Astrocyte (in vitro differentiated cells and primary cell): ENCODE data around the gene PLCG1. TPM values are rescaled to one million over a fixed set of nuclear protein-coding genes. Genes with fewer than 3 reads are reported as not detected.

Experiments used
- DNase-seq: peaks from one replicate; pipeline ENCODE4 v3.0.0-alpha.2; 2010; ENCODE audit warnings: low read depth
- FAIRE-seq: peaks from 2 replicates; lab custom pipeline; 2011; peaks lifted over from hg19 to GRCh38; lab: Jason Lieb, UNC
- H2AFZ ChIP-seq: 2 replicates; pipeline ENCODE4 v1.6.0; 2012; ENCODE audit warnings: low read depth, low read length, inconsistent platforms
- H3K27ac ChIP-seq: 2 replicates; pipeline ENCODE4 v1.5.1; 2011; ENCODE audit warnings: low read depth, low read length, inconsistent platforms
- H3K27me3 ChIP-seq: 2 replicates; pipeline ENCODE4 v1.6.0; 2011; ENCODE audit warnings: low read length, inconsistent platforms; ENCODE audit not compliant: insufficient read depth
- H3K36me3 ChIP-seq: 2 replicates; pipeline ENCODE4 v1.5.1; 2011; ENCODE audit warnings: low read length, inconsistent platforms; ENCODE audit not compliant: insufficient read depth
- H3K4me1 ChIP-seq: 2 replicates; pipeline ENCODE4 v1.5.1; 2011; ENCODE audit warnings: low read length, inconsistent platforms; ENCODE audit not compliant: insufficient read depth
- H3K4me2 ChIP-seq: 2 replicates; pipeline ENCODE4 v1.6.0; 2012; ENCODE audit warnings: low read length, inconsistent platforms
- H3K4me3 ChIP-seq: 2 replicates; pipeline ENCODE4 v1.5.1; 2011; ENCODE audit warnings: low read depth, mild to moderate bottlenecking, low read length, inconsistent platforms; ENCODE audit not compliant: insufficient read depth
- H3K79me2 ChIP-seq: 2 replicates; pipeline ENCODE4 v1.6.0; 2012; ENCODE audit warnings: mild to moderate bottlenecking, low read length, inconsistent platforms; ENCODE audit not compliant: insufficient read depth
- H3K9ac ChIP-seq: 2 replicates; pipeline ENCODE4 v1.6.0; 2012; ENCODE audit warnings: mild to moderate bottlenecking, low read length, inconsistent platforms
- H3K9me3 ChIP-seq: 2 replicates; pipeline ENCODE4 v1.5.1; 2012; ENCODE audit warnings: low read depth, mild to moderate bottlenecking, low read length, inconsistent platforms; ENCODE audit not compliant: insufficient read depth
- H4K20me1 ChIP-seq: 2 replicates; pipeline ENCODE4 v1.6.0; 2012; ENCODE audit warnings: low read length, inconsistent platforms; ENCODE audit not compliant: insufficient read depth
- H3K27ac Mint-ChIP-seq: one replicate; pipeline ENCODE4 v1.8.0; 2021; ENCODE audit warnings: mild to moderate bottlenecking, mixed read lengths; ENCODE audit not compliant: unreplicated experiment
- H3K27me3 Mint-ChIP-seq: one replicate; pipeline ENCODE4 v1.8.0; 2021; ENCODE audit warnings: low read depth, mixed read lengths; ENCODE audit not compliant: unreplicated experiment
- H3K36me3 Mint-ChIP-seq: one replicate; pipeline ENCODE4 v1.8.0; 2021; ENCODE audit warnings: low read depth, mixed read lengths; ENCODE audit not compliant: unreplicated experiment
- H3K4me1 Mint-ChIP-seq: one replicate; pipeline ENCODE4 v1.8.0; 2021; ENCODE audit warnings: low read depth, mixed read lengths; ENCODE audit not compliant: unreplicated experiment
- H3K4me3 Mint-ChIP-seq: one replicate; pipeline ENCODE4 v1.8.0; 2021; ENCODE audit warnings: mild to moderate bottlenecking, moderate library complexity, mixed read lengths; ENCODE audit not compliant: unreplicated experiment
- H3K9me3 Mint-ChIP-seq: one replicate; pipeline ENCODE4 v1.8.0; 2021; ENCODE audit warnings: mild to moderate bottlenecking, mixed read lengths; ENCODE audit not compliant: unreplicated experiment
- EZH2 ChIP-seq: IDR thresholded peaks from 2 replicates; pipeline ENCODE4 v1.6.1; 2012; ENCODE audit warnings: mild to moderate bottlenecking, low read length, inconsistent platforms; ENCODE audit not compliant: insufficient read depth
- total RNA-seq: library from RNA; stranded (reverse); gene quantifications from 2 replicates; pipeline ENCODE4 v1.2.1, GENCODE V29; 2021
- TF ChIP-seq, protein P1 (sequence below): IDR thresholded peaks from 2 replicates; pipeline ENCODE4 v1.5.1; 2011; ENCODE audit warnings: low read depth, mild to moderate bottlenecking, inconsistent platforms, low read length, moderate library complexity; ENCODE audit not compliant: insufficient read depth

Gene PLCG1
- total RNA-seq, 1 donor from 2014 or later = 129 TPM

DNA sequence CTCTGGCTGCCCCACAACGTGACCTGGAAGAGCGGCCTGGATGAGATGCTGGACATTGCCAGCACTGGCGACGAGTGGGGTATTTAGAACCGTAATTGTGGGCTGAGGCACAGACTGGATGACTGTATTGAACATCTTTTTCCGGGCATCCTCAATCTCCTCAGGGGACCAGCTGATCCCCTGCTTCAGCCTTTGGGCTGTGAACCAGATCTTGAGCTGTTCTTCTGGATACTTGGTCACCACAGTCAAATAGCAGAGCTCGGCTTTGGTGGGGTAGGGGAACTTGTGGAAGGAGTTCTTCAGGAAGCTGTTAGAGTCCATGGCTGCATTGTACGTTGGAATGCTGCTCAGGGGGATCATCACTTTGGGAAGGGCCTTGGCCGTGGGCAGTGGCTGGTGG, 66.3 kb downstream of the PLCG1 start:
- TF ChIP-seq, protein P1, sequence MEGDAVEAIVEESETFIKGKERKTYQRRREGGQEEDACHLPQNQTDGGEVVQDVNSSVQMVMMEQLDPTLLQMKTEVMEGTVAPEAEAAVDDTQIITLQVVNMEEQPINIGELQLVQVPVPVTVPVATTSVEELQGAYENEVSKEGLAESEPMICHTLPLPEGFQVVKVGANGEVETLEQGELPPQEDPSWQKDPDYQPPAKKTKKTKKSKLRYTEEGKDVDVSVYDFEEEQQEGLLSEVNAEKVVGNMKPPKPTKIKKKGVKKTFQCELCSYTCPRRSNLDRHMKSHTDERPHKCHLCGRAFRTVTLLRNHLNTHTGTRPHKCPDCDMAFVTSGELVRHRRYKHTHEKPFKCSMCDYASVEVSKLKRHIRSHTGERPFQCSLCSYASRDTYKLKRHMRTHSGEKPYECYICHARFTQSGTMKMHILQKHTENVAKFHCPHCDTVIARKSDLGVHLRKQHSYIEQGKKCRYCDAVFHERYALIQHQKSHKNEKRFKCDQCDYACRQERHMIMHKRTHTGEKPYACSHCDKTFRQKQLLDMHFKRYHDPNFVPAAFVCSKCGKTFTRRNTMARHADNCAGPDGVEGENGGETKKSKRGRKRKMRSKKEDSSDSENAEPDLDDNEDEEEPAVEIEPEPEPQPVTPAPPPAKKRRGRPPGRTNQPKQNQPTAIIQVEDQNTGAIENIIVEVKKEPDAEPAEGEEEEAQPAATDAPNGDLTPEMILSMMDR = no peak
- TF ChIP-seq EZH2 = no peak
- Mint-ChIP-seq H3K4me1 (no peaks in the 10 kb centered on the region), H3K27me3 (no peaks in the 10 kb centered on the region), H3K36me3 (peaks cover 29% of the 10 kb centered on the region), H3K27ac (no peak overlapping the region), H3K9me3 (peaks cover 3% of the 10 kb centered on the region), H3K4me3 (no peak overlapping the region)
- peaks cover 36% of the 10 kb centered on the region for H4K20me1 ChIP-seq
- H3K27me3 ChIP-seq = no peaks in the 10 kb centered on the region
- no peaks in the 10 kb centered on the region for H3K79me2 ChIP-seq
- no peak overlapping the region for H3K4me3 ChIP-seq
- FAIRE-seq = no peak
- peaks cover 14% of the 10 kb centered on the region for H3K36me3 ChIP-seq
- no peak for DNase-seq
- H3K4me2 ChIP-seq = no peak overlapping the region
- H3K4me1 ChIP-seq = no peaks in the 10 kb centered on the region
- no peak overlapping the region for H3K9ac ChIP-seq
- H2AFZ ChIP-seq = no peak overlapping the region
- no peaks in the 10 kb centered on the region for H3K9me3 ChIP-seq
- no peak overlapping the region for H3K27ac ChIP-seq

DNA sequence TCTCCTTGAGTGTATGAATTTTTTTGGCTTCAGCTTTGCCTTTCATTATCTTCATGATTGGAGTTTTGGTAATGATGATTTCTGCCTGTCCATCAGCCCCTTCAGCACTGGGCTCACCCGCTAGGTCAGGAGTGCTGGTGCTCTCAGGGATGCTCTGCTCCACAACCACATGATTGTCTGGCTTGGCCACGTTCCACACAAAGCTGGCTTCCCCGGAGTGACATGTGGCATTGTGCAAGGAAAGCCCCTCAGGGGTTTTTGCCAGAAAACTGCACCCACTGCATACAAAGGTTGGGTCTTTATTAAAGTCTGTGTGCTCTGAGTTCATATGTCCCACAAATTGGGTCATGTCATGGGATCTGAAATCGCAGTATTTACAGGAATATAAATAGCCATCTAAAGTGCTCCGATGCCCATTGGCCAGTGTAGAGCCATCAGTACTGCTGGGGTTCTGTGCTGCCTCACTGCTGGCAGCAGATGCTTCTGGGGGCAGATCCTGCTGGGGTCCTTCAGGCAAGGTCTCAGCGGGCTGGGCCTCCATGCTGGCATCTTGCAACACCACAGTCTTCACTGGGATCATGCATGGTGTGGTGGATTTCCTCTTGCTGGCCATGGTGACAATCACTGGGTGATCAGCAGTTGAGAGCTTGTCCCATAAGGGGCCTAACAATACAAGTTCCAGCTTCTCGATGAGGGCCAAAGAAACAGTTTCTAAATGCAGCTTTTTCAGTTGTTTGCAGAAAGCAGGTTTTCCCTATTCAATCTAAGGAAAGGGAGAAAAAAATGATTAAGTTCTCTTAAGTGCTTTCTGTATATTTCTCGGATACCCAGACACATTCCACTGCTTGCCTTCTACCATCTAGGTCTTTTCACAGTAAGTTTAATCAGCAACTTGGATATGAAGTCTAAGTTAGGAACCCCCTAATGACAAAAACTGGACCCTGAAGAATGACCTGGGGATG, 67.2 kb downstream of the PLCG1 start:
- H3K27me3 ChIP-seq = no peaks in the 10 kb centered on the region
- no peak overlapping the region for H3K9ac ChIP-seq
- FAIRE-seq (no peak), DNase-seq (no peak)
- Mint-ChIP-seq H3K4me1 (no peaks in the 10 kb centered on the region), H3K27me3 (no peaks in the 10 kb centered on the region), H3K36me3 (peaks cover 29% of the 10 kb centered on the region), H3K27ac (no peak overlapping the region), H3K4me3 (no peak overlapping the region), H3K9me3 (peaks cover 3% of the 10 kb centered on the region)
- no peaks in the 10 kb centered on the region for H3K4me1 ChIP-seq
- no peak overlapping the region for H3K27ac ChIP-seq
- H3K4me3 ChIP-seq = no peak overlapping the region
- H3K9me3 ChIP-seq = no peaks in the 10 kb centered on the region
- TF ChIP-seq, protein P1 = no peak
- no peak for TF ChIP-seq EZH2
- H3K4me2 ChIP-seq = no peak overlapping the region
- H4K20me1 ChIP-seq = peaks cover 36% of the 10 kb centered on the region
- no peaks in the 10 kb centered on the region for H3K79me2 ChIP-seq
- H2AFZ ChIP-seq = no peak overlapping the region
- peaks cover 11% of the 10 kb centered on the region for H3K36me3 ChIP-seq

DNA sequence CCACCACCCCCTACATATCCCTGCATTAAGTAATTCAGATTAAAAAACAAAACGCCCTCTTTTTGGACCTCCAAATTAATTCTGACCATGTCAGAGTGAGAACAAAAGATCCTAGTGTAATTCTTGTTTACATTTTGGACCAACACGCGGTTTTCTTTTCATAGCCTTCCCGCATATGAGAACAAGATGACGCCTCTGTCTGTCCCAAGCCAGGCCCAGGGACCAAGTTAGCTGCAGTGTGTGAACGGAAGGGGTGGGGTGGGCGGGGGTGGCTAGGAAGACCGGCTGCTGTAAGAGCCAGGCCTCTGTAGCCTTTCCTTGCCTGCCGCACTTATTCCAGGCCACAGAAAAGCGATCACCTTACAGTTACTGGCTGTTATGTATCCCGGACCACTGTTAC, 68.0 kb downstream of the PLCG1 start:
- no peak overlapping the region for H3K9ac ChIP-seq
- no peak for FAIRE-seq

More for the DNA sequence above, 68.0 kb downstream of the PLCG1 start:
- Histone ChIP-seq H3K4me1 (no peaks in the 10 kb centered on the region), H2AFZ (no peak overlapping the region), H3K79me2 (no peaks in the 10 kb centered on the region), H3K27me3 (no peaks in the 10 kb centered on the region), H3K36me3 (peaks cover 11% of the 10 kb centered on the region), H3K27ac (no peak overlapping the region), H3K4me3 (no peak overlapping the region), H3K9me3 (no peaks in the 10 kb centered on the region), H4K20me1 (peaks cover 31% of the 10 kb centered on the region), H3K4me2 (no peak overlapping the region)
- no peak overlapping the region for H3K27ac Mint-ChIP-seq
- H3K27me3 Mint-ChIP-seq = no peaks in the 10 kb centered on the region
- DNase-seq = peak; percentile 32
- H3K36me3 Mint-ChIP-seq = peaks cover 29% of the 10 kb centered on the region
- H3K4me1 Mint-ChIP-seq = no peaks in the 10 kb centered on the region
- TF ChIP-seq, protein P1 = no peak
- H3K9me3 Mint-ChIP-seq = peaks cover 3% of the 10 kb centered on the region
- H3K4me3 Mint-ChIP-seq = no peak overlapping the region
